ENCODE results near the gene UNC119. TPM values are rescaled to one million over a fixed set of nuclear protein-coding genes. Genes with fewer than 3 reads are reported as not detected.

The UNC119 gene
- total RNA-seq, 8 experiments from 2014 or later: 12.6 to 77.8 (median 39.2) TPM

Other genes with a start within 250 kb of the UNC119 start
- gene TMEM97, start 233.4 kb downstream of the UNC119 start, total RNA-seq: 10 to 100 TPM; 17.5 to 93.4 (median 28.5) TPM
- gene IFT20, start 217.2 kb downstream of the UNC119 start, total RNA-seq: 100 to 1,000 TPM in 3 of 8 experiments, 10 to 100 TPM in 5; 30.7 to 106 (median 64.0) TPM
- gene TNFAIP1, start 216.9 kb downstream of the UNC119 start, total RNA-seq: 10 to 100 TPM; 20.8 to 69.2 (median 24.8) TPM
- 10 to 100 TPM; 34.5 to 97.9 (median 63.9) TPM for gene POLDIP2, start 195.1 kb downstream of the UNC119 start, total RNA-seq
- under 1 TPM in 2 of 8 experiments, not detected in 6; 0.52 to 0.66 TPM for gene SEBOX, start 187.4 kb downstream of the UNC119 start, total RNA-seq
- 10 to 100 TPM in 1 of 8 experiments, under 1 TPM in 7; 0.40 to 12.0 (median 0.74) TPM for gene VTN, start 182.3 kb downstream of the UNC119 start, total RNA-seq
- 10 to 100 TPM in 5 of 8 experiments, 1 to 10 TPM in 3; 2.0 to 21.7 (median 10.1) TPM for gene SARM1, start 180.9 kb downstream of the UNC119 start, total RNA-seq
- gene SLC46A1, start 146.4 kb downstream of the UNC119 start, total RNA-seq: 10 to 100 TPM in 5 of 8 experiments, 1 to 10 TPM in 3; 6.5 to 19.3 (median 11.0) TPM
- under 1 TPM in 4 of 8 experiments, not detected in 4; 0.09 to 1.00 (median 0.40) TPM for gene SLC13A2, start 79.0 kb downstream of the UNC119 start, total RNA-seq
- under 1 TPM in 5 of 8 experiments, not detected in 3; 0.08 to 0.73 (median 0.66) TPM for gene FOXN1, start 46.3 kb downstream of the UNC119 start, total RNA-seq
- gene PIGS, start 18.9 kb upstream of the UNC119 start, total RNA-seq: 10 to 100 TPM; 39.0 to 56.7 (median 49.2) TPM
- gene ALDOC, start 24.3 kb upstream of the UNC119 start, total RNA-seq: 100 to 1,000 TPM in 1 of 8 experiments, 10 to 100 TPM in 7; 15.3 to 104 (median 33.1) TPM
- 10 to 100 TPM in 4 of 8 experiments, 1 to 10 TPM in 4; 2.3 to 65.8 (median 9.8) TPM for gene SPAG5, start 46.4 kb upstream of the UNC119 start, total RNA-seq
- 10 to 100 TPM in 6 of 8 experiments, 1 to 10 TPM in 2; 4.0 to 34.1 (median 15.6) TPM for gene RSKR, start 61.6 kb upstream of the UNC119 start, total RNA-seq
- 100 to 1,000 TPM in 2 of 8 experiments, 10 to 100 TPM in 6; 36.7 to 124 (median 57.8) TPM for gene BLTP2, start 92.5 kb upstream of the UNC119 start, total RNA-seq
- 10 to 100 TPM; 39.5 to 79.9 (median 47.5) TPM for gene SDF2, start 109.3 kb upstream of the UNC119 start, total RNA-seq
- 100 to 1,000 TPM in 2 of 8 experiments, 10 to 100 TPM in 6; 23.1 to 109 (median 45.0) TPM for gene SUPT6H, start 109.6 kb upstream of the UNC119 start, total RNA-seq
- gene PROCA1, start 159.3 kb upstream of the UNC119 start, total RNA-seq: 10 to 100 TPM in 2 of 8 experiments, 1 to 10 TPM in 5, under 1 TPM in 1; 0.66 to 10.4 (median 5.7) TPM
- gene RAB34, start 165.2 kb upstream of the UNC119 start, total RNA-seq: 10 to 100 TPM in 7 of 8 experiments, 1 to 10 TPM in 1; 9.4 to 91.5 (median 44.4) TPM
- 1,000 to 10,000 TPM; 1,065 to 1,674 (median 1,567) TPM for gene RPL23A, start 167.4 kb upstream of the UNC119 start, total RNA-seq
- gene TLCD1, start 173.6 kb upstream of the UNC119 start, total RNA-seq: 10 to 100 TPM in 3 of 8 experiments, 1 to 10 TPM in 5; 3.4 to 38.3 (median 7.5) TPM
- gene NEK8, start 176.2 kb upstream of the UNC119 start, total RNA-seq: 1 to 10 TPM; 1.6 to 9.2 (median 3.2) TPM
- gene TRAF4, start 191.4 kb upstream of the UNC119 start, total RNA-seq: 10 to 100 TPM; 38.4 to 86.7 (median 67.7) TPM